ENCODE data around the gene TRIM10. TPM values are rescaled to one million over a fixed set of nuclear protein-coding genes. Genes with fewer than 3 reads are reported as not detected.

The TRIM10 gene
- total RNA-seq, 4 donors from 2014 or later: 0.76 to 1.6 (median 1.1) TPM

GRCh38 chr6:30152016-30152673 lies 8.9 kb downstream of the TRIM10 start:
- Histone ChIP-seq H3K36me3 (no peaks in the 10 kb centered on the region), H3K27ac (no peak overlapping the region), H3K9me3 (no peaks in the 10 kb centered on the region), H3K4me1 (peaks cover 8% of the 10 kb centered on the region), H3K4me3 (no peak overlapping the region), H3K27me3 (peaks cover 6% of the 10 kb centered on the region)
- no peak for DNase-seq (ENCODE audit: low spot score in 2 of 2)
- no peak for TF ChIP-seq POLR2AphosphoS5 (IDR thresholded peaks at IDR 0.05)
- TF ChIP-seq POLR2A (IDR thresholded peaks at IDR 0.05): no peak
- TF ChIP-seq EP300 (IDR thresholded peaks at IDR 0.05): no peak
- no peak for TF ChIP-seq CTCF (IDR thresholded peaks at IDR 0.05)
- 65% methylated on average over 4 of the region's 4 CpGs for WGBS

GRCh38 chr6:30151580-30151979 lies 9.4 kb downstream of the TRIM10 start:
- Histone ChIP-seq H3K36me3 (no peaks in the 10 kb centered on the region), H3K27me3 (peaks cover 10% of the 10 kb centered on the region), H3K27ac (no peak overlapping the region), H3K4me3 (no peak overlapping the region), H3K9me3 (no peaks in the 10 kb centered on the region), H3K4me1 (peaks cover 8% of the 10 kb centered on the region)
- DNase-seq (ENCODE audit: low spot score in 2 of 2): no peak
- 68% methylated on average over 3 of the region's 3 CpGs for WGBS
- TF ChIP-seq EP300 (IDR thresholded peaks at IDR 0.05) (no peak), POLR2AphosphoS5 (IDR thresholded peaks at IDR 0.05) (no peak), CTCF (IDR thresholded peaks at IDR 0.05) (no peak), POLR2A (IDR thresholded peaks at IDR 0.05) (no peak)

- H3K27ac ChIP-seq: no peak overlapping the region
- H3K4me3 ChIP-seq: no peak overlapping the region
- peaks cover 14% of the 10 kb centered on the region for H3K27me3 ChIP-seq
- TF ChIP-seq CTCF (IDR thresholded peaks at IDR 0.05): no peak
- TF ChIP-seq POLR2AphosphoS5 (IDR thresholded peaks at IDR 0.05): no peak
- TF ChIP-seq EP300 (IDR thresholded peaks at IDR 0.05): no peak
- no peak for TF ChIP-seq POLR2A (IDR thresholded peaks at IDR 0.05)
- H3K4me1 ChIP-seq: peaks cover 6% of the 10 kb centered on the region
- 80% methylated on average over 10 of the region's 10 CpGs for WGBS
- no peak for DNase-seq (ENCODE audit: low spot score in 2 of 2)
- H3K9me3 ChIP-seq: no peaks in the 10 kb centered on the region
- H3K36me3 ChIP-seq: no peaks in the 10 kb centered on the region
Measured at GRCh38 chr6:30150671-30151395, 10.2 kb downstream of the TRIM10 start.

- no peak for DNase-seq (ENCODE audit: low spot score in 2 of 2)
- 60% methylated on average over 7 of the region's 7 CpGs for WGBS
- no peak for TF ChIP-seq POLR2A (IDR thresholded peaks at IDR 0.05)
- TF ChIP-seq EP300 (IDR thresholded peaks at IDR 0.05): no peak
- TF ChIP-seq POLR2AphosphoS5 (IDR thresholded peaks at IDR 0.05): no peak
- H3K27ac ChIP-seq: no peak overlapping the region
- no peaks in the 10 kb centered on the region for H3K9me3 ChIP-seq
- no peak overlapping the region for H3K4me3 ChIP-seq
- peaks cover 3% of the 10 kb centered on the region for H3K4me1 ChIP-seq
- H3K36me3 ChIP-seq: no peaks in the 10 kb centered on the region
- H3K27me3 ChIP-seq: peaks cover 23% of the 10 kb centered on the region
Measured at GRCh38 chr6:30149858-30150550, 11.0 kb downstream of the TRIM10 start.

GRCh38 chr6:30149234-30149633 lies 11.8 kb downstream of the TRIM10 start:
- Histone ChIP-seq H3K4me3 (no peak overlapping the region), H3K27me3 (peaks cover 30% of the 10 kb centered on the region), H3K27ac (no peak overlapping the region), H3K9me3 (no peaks in the 10 kb centered on the region), H3K36me3 (no peaks in the 10 kb centered on the region), H3K4me1 (no peaks in the 10 kb centered on the region)
- TF ChIP-seq POLR2AphosphoS5 (IDR thresholded peaks at IDR 0.05): no peak
- TF ChIP-seq EP300 (IDR thresholded peaks at IDR 0.05): no peak
- no peak for TF ChIP-seq POLR2A (IDR thresholded peaks at IDR 0.05)
- TF ChIP-seq CTCF (IDR thresholded peaks at IDR 0.05): no peak
- DNase-seq (ENCODE audit: low spot score in 2 of 2): no peak
- WGBS: 70% methylated on average over 3 of the region's 3 CpGs

Measured in suprapubic skin (tissue), 4 donors.